K562 (cell line): ENCODE measurements around the gene ECT2. TPM values are rescaled to one million over a fixed set of nuclear protein-coding genes. Genes with fewer than 3 reads are reported as not detected.

ENCODE experiments used
- ATAC-seq: fragments of 200-7000 bp; cut with Tn5 transposase; 3 replicates; pipeline ENCODE4 v1.9.1; 2020; ENCODE audit warnings: moderate library complexity
- BruUV-seq: library from RNA; stranded (reverse); fragments of 400-500 nt; replicated peaks from 2 replicates; lab custom pipeline; 2021; lab: Mats Ljungman, UMichigan
- CTCF ChIA-PET: fragments of 300-600 bp; formaldehyde crosslinking; extraction: SDS; loops from one replicate; lab custom pipeline; 2021; ENCODE audit warnings: low intra/inter-chr PET ratio; lab: Yijun Ruan, JAX
- POLR2A ChIA-PET: fragments of 300-600, 350-650 bp; sonication (Branson Sonifier 250); formaldehyde crosslinking; extraction: SDS; loops from one replicate; lab custom pipeline; 2021; ENCODE audit warnings: antibody characterized with exemption, inconsistent platforms; lab: Yijun Ruan, JAX
- DNase-seq, 4 experiments: peaks; one replicate each; pipeline versions ENCODE4 v3.0.0 to v3.0.0-alpha.2; 2011 to 2018; ENCODE audit warnings: low spot score in 3 of 4, mixed read lengths in 3 of 4; ENCODE audit errors: extremely low read depth in 1 of 4
- FAIRE-seq: peaks from 2 replicates; lab custom pipeline; 2011; peaks lifted over from hg19 to GRCh38; lab: Jason Lieb, UNC
- H2AFZ ChIP-seq: 2 replicates; pipeline ENCODE4 v1.6.0; 2011; ENCODE audit warnings: low read depth, low read length, control low read depth, inconsistent platforms
- H3K27ac ChIP-seq: fragments of 200-600 bp; 3 replicates; pipeline ENCODE4 v1.8.0; 2011; ENCODE audit warnings: low read depth, mild to moderate bottlenecking, control low read depth, inconsistent platforms, low read length, moderate library complexity, mixed read lengths; ENCODE audit errors: extremely low read depth
- H3K27me3 ChIP-seq, 2 experiments: fragments of 300-600 bp in 1 of 2; 2 replicates in 1 of 2; 3 replicates in 1 of 2; pipeline versions ENCODE4 v1.6.0 to v1.8.0; 2011; ENCODE audit warnings: inconsistent platforms in 2 of 2, low read length in 2 of 2, mild to moderate bottlenecking in 1 of 2, mixed read lengths in 1 of 2, moderate library complexity in 1 of 2; ENCODE audit not compliant: control insufficient read depth in 2 of 2, insufficient read depth in 2 of 2
- H3K36me3 ChIP-seq: fragments of 300-600 bp; 3 replicates; pipeline ENCODE4 v1.8.0; 2011; ENCODE audit warnings: mild to moderate bottlenecking, low read length, inconsistent platforms; ENCODE audit not compliant: control insufficient read depth, insufficient read depth
- H3K4me1 ChIP-seq, 2 experiments: fragments of 200-600 bp in 1 of 2; replicated peaks in 1 of 2; 2 replicates in 1 of 2; 3 replicates in 1 of 2; pipeline versions ENCODE4 v1.5.1 to v1.8.0; 2011; ENCODE audit warnings: inconsistent platforms in 2 of 2, low read length in 2 of 2, mild to moderate bottlenecking in 1 of 2, mixed read lengths in 1 of 2, moderate library complexity in 1 of 2; ENCODE audit not compliant: control insufficient read depth in 2 of 2, insufficient read depth in 2 of 2
- H3K4me2 ChIP-seq: 2 replicates; pipeline ENCODE4 v1.6.1; 2011; ENCODE audit warnings: low read length, control low read depth, inconsistent platforms, mixed read lengths; ENCODE audit not compliant: insufficient read depth
- H3K4me3 ChIP-seq: fragments of 200-600 bp; sonication (generic), shearing (Covaris generic); 2 replicates; pipeline ENCODE4 v1.5.1; 2016; ENCODE audit warnings: control low read depth, inconsistent platforms
- H3K79me2 ChIP-seq: fragments of 200-600 bp; 3 replicates; pipeline ENCODE4 v1.8.0; 2011; ENCODE audit warnings: low read length, inconsistent platforms; ENCODE audit not compliant: control insufficient read depth, insufficient read depth
- H3K9ac ChIP-seq, 2 experiments: 2 replicates each; pipeline versions ENCODE4 v1.6.0 to v1.6.1; 2011; ENCODE audit warnings: low read depth in 2 of 2, low read length in 2 of 2, control low read depth in 1 of 2, inconsistent platforms in 1 of 2, mild to moderate bottlenecking in 1 of 2, mixed read lengths in 1 of 2; ENCODE audit not compliant: insufficient read depth in 1 of 2
- H3K9me1 ChIP-seq: one replicate; pipeline ENCODE4 v1.6.0; 2011; ENCODE audit warnings: inconsistent platforms, mild to moderate bottlenecking, low read length, moderate library complexity; ENCODE audit not compliant: control insufficient read depth, insufficient read depth
- H3K9me3 ChIP-seq: replicated peaks from 2 replicates; pipeline ENCODE4 v1.5.1; 2011; ENCODE audit warnings: low read depth, low read length, inconsistent platforms; ENCODE audit not compliant: control insufficient read depth, insufficient read depth
- H4K20me1 ChIP-seq: replicated peaks from 2 replicates; pipeline ENCODE4 v1.6.1; 2011; ENCODE audit warnings: low read length, inconsistent platforms, mixed read lengths; ENCODE audit not compliant: control insufficient read depth, insufficient read depth
- BRD4 ChIP-seq: fragments of 200-600 bp; sonication (generic); IDR thresholded peaks from 2 replicates; pipeline ENCODE4 v1.6.1; 2017; ENCODE audit warnings: inconsistent platforms
- DACH1 ChIP-seq: fragments of 450-650 bp; IDR thresholded peaks from 2 replicates; pipeline ENCODE4 v1.6.1; 2018; ENCODE audit not compliant: partially characterized antibody
- ERF ChIP-seq: fragments of 450-650 bp; formaldehyde crosslinking; IDR thresholded peaks from 2 replicates; pipeline ENCODE4 v1.4.0; 2020; ENCODE audit warnings: mild to moderate bottlenecking, mixed read lengths
- FOXA1 ChIP-seq: fragments of 450-650 bp; IDR thresholded peaks from 2 replicates; pipeline ENCODE4 v1.6.1; 2016; ENCODE audit warnings: mild to moderate bottlenecking, borderline replicate concordance
- GTF2F1 ChIP-seq: IDR thresholded peaks from 2 replicates; pipeline ENCODE4 v1.6.1; 2011; ENCODE audit warnings: low read depth, low read length, improper control_type of control experiment
- KAT2B ChIP-seq: IDR thresholded peaks from one replicate; pipeline ENCODE4 v1.6.1; 2012; ENCODE audit warnings: low read depth, mild to moderate bottlenecking, control low read depth, inconsistent platforms, low read length, moderate library complexity
- NCOA4 ChIP-seq: fragments of 450-650 bp; IDR thresholded peaks from 2 replicates; pipeline ENCODE4 v1.6.1; 2018; ENCODE audit warnings: mild to moderate bottlenecking; ENCODE audit not compliant: partially characterized antibody
- NCOR1 ChIP-seq: fragments of 450-650 bp; IDR thresholded peaks from 2 replicates; pipeline ENCODE4 v1.6.1; 2016; ENCODE audit warnings: mild to moderate bottlenecking, moderate library complexity
- RBM22 ChIP-seq: fragments of 200-400 bp; formaldehyde crosslinking; IDR thresholded peaks from 2 replicates; pipeline ENCODE4 v1.6.1; 2018; ENCODE audit warnings: low read length, low read depth; ENCODE audit not compliant: poor library complexity, severe bottlenecking
- RBM25 ChIP-seq: fragments of 200-400 bp; formaldehyde crosslinking; IDR thresholded peaks from 2 replicates; pipeline ENCODE4 v1.6.1; 2018; ENCODE audit warnings: low read length, low read depth, moderate library complexity; ENCODE audit not compliant: severe bottlenecking
- SPI1 ChIP-seq: IDR thresholded peaks from 2 replicates; pipeline ENCODE4 v1.6.1; 2011; ENCODE audit warnings: low read depth, low read length, control low read depth, borderline replicate concordance
- YBX1 ChIP-seq: fragments of 450-650 bp; IDR thresholded peaks from 2 replicates; pipeline ENCODE4 v1.7.1; 2016; ENCODE audit warnings: mild to moderate bottlenecking
- in situ Hi-C: fragments of 300-500 bp; cut with MboI; formaldehyde crosslinking; loops from 4 replicates; pipeline ENCODE4 v1.15.0; 2018; ENCODE audit warnings: inconsistent platforms, mixed read lengths
- intact Hi-C: fragments of 100-400 bp; cut with micrococcal nuclease; formaldehyde crosslinking; loops from 2 replicates; pipeline ENCODE4 v1.14.2; 2022
- polyA plus RNA-seq, 8 experiments: library from polyadenylated mRNA; depleted of rRNA in 4 of 8; stranded (reverse) in 5 of 8; unstranded in 3 of 8; fragments of >200 nt; fragmentation: Nextera tagmentation in 2 of 8; fragmentation: Illumina TruSeq in 1 of 8; extraction: Ambion mirVana in 2 of 8; extraction: Trizol in 1 of 8; gene quantifications; 2 replicates each; pipeline versions ENCODE4 v1.2.1 to v1.2.3, GENCODE V29; 2011 to 2014; ENCODE audit warnings: inconsistent platforms in 1 of 8, missing spikeins in 1 of 8
- total RNA-seq, 7 experiments: library from RNA; depleted of rRNA in 6 of 7; stranded (reverse); fragments of >200 nt in 6 of 7; fragmentation: Illumina TruSeq in 2 of 7; extraction: Trizol in 2 of 7; gene quantifications; 2 replicates each; pipeline versions ENCODE4 v1.2.1 to v1.2.3, GENCODE V29; 2011 to 2021; ENCODE audit warnings: low replicate concordance in 1 of 7
- TF ChIP-seq, protein P1 (sequence below): sonication (generic); formaldehyde crosslinking; IDR thresholded peaks from 2 replicates; pipeline ENCODE4 v1.8.0; 2022; ENCODE audit warnings: missing genetic modification reagents, mild to moderate bottlenecking, moderate library complexity, borderline replicate concordance
- TF ChIP-seq, protein P2 (sequence below): sonication (generic); formaldehyde crosslinking; IDR thresholded peaks from 2 replicates; pipeline ENCODE4 v1.5.0; 2020; ENCODE audit warnings: missing genetic modification reagents
- TF ChIP-seq, protein P3 (sequence below): sonication (generic); formaldehyde crosslinking; IDR thresholded peaks from 2 replicates; pipeline ENCODE4 v1.8.1; 2022; ENCODE audit warnings: missing genetic modification reagents
- TF ChIP-seq, protein P4 (sequence below): fragments of 450-650 bp; formaldehyde crosslinking; conservative IDR thresholded peaks from 2 replicates; pipeline ENCODE4 v1.4.0; 2022; ENCODE audit warnings: mild to moderate bottlenecking, missing genetic modification characterization
- TF ChIP-seq, protein P5 (sequence below), 2 experiments: IDR thresholded peaks in 1 of 2; conservative IDR thresholded peaks in 1 of 2; 2 replicates each; pipeline ENCODE4 v1.6.1; 2016; ENCODE audit warnings: low read depth in 2 of 2, mild to moderate bottlenecking in 1 of 2, missing compliant biosample characterization in 1 of 2, missing genetic modification characterization in 1 of 2, moderate library complexity in 1 of 2

Gene ECT2
- total and polyA plus RNA-seq, 9 of the 15 experiments (the other 6 are each of a cell fraction or from before 2014, with no cell fraction given) = 19.0 to 53.0 (median 36.5) TPM

DNA sequence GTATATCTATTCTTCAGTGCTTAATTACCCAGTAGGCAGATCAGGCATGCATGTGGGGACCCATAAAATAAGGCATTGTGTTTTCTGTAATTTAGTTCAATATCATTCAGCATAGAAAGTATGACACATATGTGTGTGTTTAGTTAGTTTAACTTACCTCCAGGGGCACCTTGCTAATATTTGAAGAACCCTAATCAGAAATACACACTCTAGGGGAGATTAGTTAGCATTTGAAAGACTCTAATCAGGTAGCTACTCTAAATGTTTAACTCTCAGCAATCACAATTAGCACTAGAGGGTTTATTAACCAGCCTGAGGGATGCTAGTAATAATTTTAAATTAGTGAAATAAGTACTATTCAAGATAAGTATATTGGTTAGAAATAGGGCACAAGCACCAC lies 104.5 kb downstream of the ECT2 start:
- Histone ChIP-seq H3K27ac (no peak overlapping the region), H3K9me1 (no peaks in the 10 kb centered on the region), H3K9me3 (no peaks in the 10 kb centered on the region), H3K36me3 (no peaks in the 10 kb centered on the region), H2AFZ (peak overlapping the region; percentile 49; the same call in 1 of the 2 replicates), H3K9ac (no peak overlapping the region), H3K79me2 (no peaks in the 10 kb centered on the region), H4K20me1 (no peaks in the 10 kb centered on the region), H3K4me2 (no peak overlapping the region), H3K4me3 (no peak overlapping the region), H3K27me3 (no peaks in the 10 kb centered on the region), H3K4me1 (peaks cover 4 to 46% of the 10 kb centered on the region in 2 experiments; a peak in 4 of 5 replicates)
- ChIA-PET POLR2A (interaction anchor here (1.0 to 1.4 kb wide), 2 partner anchors 8 to 10 kb away, joined by 5 to 7 read pairs; no protein-coding TSS in a partner anchor), CTCF (no interaction called here)
- DNase-seq (no peak), FAIRE-seq (no peak), ATAC-seq (no peak)
- in situ Hi-C loops = no loop called here
- no TSS peak for BruUV-seq
- intact Hi-C loops = no loop called here
- TF ChIP-seq, protein P1, sequence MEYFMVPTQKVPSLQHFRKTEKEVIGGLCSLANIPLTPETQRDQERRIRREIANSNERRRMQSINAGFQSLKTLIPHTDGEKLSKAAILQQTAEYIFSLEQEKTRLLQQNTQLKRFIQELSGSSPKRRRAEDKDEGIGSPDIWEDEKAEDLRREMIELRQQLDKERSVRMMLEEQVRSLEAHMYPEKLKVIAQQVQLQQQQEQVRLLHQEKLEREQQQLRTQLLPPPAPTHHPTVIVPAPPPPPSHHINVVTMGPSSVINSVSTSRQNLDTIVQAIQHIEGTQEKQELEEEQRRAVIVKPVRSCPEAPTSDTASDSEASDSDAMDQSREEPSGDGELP (CRISPR knock-in tag) = no peak
- TF ChIP-seq, protein P2, sequence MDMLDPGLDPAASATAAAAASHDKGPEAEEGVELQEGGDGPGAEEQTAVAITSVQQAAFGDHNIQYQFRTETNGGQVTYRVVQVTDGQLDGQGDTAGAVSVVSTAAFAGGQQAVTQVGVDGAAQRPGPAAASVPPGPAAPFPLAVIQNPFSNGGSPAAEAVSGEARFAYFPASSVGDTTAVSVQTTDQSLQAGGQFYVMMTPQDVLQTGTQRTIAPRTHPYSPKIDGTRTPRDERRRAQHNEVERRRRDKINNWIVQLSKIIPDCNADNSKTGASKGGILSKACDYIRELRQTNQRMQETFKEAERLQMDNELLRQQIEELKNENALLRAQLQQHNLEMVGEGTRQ (CRISPR knock-in tag) = no peak
- TF ChIP-seq BRD4 (no peak), YBX1 (no peak), DACH1 (no peak), KAT2B (no peak), RBM22 (no peak), SPI1 (no peak), GTF2F1 (no peak), NCOA4 (no peak), FOXA1 (no peak), ERF (CRISPR knock-in tag) (no peak), RBM25 (no peak), NCOR1 (no peak)
- TF ChIP-seq, protein P3, sequence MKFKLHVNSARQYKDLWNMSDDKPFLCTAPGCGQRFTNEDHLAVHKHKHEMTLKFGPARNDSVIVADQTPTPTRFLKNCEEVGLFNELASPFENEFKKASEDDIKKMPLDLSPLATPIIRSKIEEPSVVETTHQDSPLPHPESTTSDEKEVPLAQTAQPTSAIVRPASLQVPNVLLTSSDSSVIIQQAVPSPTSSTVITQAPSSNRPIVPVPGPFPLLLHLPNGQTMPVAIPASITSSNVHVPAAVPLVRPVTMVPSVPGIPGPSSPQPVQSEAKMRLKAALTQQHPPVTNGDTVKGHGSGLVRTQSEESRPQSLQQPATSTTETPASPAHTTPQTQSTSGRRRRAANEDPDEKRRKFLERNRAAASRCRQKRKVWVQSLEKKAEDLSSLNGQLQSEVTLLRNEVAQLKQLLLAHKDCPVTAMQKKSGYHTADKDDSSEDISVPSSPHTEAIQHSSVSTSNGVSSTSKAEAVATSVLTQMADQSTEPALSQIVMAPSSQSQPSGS (CRISPR knock-in tag) = no peak
- TF ChIP-seq, protein P4, sequence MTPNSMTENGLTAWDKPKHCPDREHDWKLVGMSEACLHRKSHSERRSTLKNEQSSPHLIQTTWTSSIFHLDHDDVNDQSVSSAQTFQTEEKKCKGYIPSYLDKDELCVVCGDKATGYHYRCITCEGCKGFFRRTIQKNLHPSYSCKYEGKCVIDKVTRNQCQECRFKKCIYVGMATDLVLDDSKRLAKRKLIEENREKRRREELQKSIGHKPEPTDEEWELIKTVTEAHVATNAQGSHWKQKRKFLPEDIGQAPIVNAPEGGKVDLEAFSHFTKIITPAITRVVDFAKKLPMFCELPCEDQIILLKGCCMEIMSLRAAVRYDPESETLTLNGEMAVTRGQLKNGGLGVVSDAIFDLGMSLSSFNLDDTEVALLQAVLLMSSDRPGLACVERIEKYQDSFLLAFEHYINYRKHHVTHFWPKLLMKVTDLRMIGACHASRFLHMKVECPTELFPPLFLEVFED (CRISPR knock-in tag) = no peak
- TF ChIP-seq, protein P5, sequence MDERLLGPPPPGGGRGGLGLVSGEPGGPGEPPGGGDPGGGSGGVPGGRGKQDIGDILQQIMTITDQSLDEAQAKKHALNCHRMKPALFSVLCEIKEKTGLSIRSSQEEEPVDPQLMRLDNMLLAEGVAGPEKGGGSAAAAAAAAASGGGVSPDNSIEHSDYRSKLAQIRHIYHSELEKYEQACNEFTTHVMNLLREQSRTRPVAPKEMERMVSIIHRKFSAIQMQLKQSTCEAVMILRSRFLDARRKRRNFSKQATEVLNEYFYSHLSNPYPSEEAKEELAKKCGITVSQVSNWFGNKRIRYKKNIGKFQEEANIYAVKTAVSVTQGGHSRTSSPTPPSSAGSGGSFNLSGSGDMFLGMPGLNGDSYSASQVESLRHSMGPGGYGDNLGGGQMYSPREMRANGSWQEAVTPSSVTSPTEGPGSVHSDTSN (CRISPR knock-in tag; IDR thresholded peaks at IDR 0.05; ENCODE audit: low read depth) = no peak
- TF ChIP-seq, protein P5 (tag; conservative IDR thresholded peaks at IDR 0.05; ENCODE audit: low read depth) = no peak
